GM19468 (cell line): ENCODE data around the gene DHRS2.
"Not testable (repeated sequence)": the region's sequence is repeated elsewhere in the genome, so short reads cannot be mapped to it uniquely, and the experiment has no call there.

Experiments used
- ATAC-seq: cut with Tn5 transposase; IDR thresholded peaks from one replicate; pipeline ENCODE4 v1.9.1; 2021; ENCODE audit warnings: mild to moderate bottlenecking, moderate library complexity, moderate number of reproducible peaks; ENCODE audit not compliant: unreplicated experiment; ENCODE audit errors: extremely low read depth

Gene DHRS2

DNA sequence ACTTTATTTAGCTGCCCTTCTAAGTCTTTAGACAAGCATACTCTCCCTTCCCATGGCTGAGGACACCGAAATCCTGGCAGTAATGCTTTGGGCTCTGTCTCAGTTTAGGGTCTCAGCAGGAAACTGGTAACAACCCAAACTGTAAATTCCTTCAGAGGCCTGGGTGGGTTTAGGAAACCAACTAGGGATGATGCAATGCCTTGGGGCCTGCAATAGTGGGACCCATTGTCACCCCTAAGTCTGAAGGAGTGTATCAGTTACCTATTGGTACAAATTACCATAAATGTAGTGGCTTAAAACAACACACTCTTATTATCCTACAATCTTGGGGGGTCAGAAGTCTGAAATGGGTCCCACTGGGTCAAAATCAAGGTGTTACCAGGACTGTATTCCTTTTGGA lies 36.0 kb downstream of the DHRS2 start:
- no peak for ATAC-seq

- no peak for ATAC-seq
Measured at GRCh38 chr14:23675337-23675736, 39.2 kb downstream of the DHRS2 start.

DNA sequence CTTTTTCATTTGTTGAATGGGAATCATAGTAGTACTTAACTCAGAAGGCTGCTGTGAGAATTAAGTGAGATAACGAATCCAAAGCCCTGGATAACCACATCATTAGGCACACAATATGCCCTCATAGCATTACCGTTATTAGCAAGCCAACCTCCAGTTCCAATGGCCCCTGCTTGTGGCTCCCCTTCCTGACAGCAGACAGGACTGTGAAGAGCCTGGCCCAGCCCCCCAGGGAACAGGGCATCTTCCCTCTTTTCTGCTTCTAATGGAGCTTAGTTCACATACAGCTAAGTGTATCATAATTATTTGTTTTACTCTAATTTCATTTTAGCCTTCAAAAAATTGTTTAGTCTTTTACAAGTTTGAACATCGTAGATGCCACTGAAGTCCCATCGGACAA lies 39.7 kb downstream of the DHRS2 start:
- ATAC-seq, result no peak

- ATAC-seq, result no peak
Measured at GRCh38 chr14:23681337-23681736, 45.2 kb downstream of the DHRS2 start.

DNA sequence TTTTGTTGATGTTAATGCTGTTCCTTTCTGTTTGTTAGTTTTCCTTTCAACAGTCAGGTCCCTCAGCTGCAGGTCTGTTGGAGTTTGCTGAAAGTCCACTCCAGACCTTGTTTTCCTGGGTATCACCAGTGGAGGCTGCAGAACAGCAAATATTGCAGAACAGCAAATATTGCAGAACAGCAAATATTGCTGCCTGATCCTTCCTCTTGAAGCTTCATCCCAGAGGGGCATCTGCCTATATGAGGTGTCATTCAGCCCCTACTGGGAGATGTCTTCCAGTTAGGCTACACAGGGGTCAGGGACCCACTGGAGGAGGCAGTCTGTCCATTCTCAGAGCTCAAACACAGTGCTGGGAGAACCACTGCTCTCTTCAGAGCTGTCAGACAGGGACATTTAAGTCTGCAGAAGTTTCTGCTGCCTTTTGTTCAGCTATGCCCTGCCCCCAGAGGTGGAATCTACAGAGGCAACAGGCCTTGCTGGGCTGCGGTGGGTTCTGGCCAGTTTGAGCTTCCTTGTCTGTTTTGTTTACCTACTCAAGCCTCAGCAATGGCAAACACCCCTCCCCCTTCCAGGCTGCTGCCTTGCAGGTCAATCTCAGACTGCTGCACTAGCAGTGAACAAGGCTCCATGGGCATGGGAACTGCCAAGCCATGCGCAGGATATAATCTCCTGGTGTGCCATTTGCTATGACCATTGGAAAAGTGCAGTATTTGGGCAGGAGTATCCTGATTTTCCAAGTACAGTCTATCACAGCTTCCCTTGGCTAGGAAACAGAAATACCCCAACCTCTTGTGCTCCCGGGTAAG lies 53.7 kb downstream of the DHRS2 start:
- ATAC-seq, result not testable (repeated sequence)

GRCh38 chr14:23692416-23692815 lies 56.3 kb downstream of the DHRS2 start:
- ATAC-seq, result no peak

DNA sequence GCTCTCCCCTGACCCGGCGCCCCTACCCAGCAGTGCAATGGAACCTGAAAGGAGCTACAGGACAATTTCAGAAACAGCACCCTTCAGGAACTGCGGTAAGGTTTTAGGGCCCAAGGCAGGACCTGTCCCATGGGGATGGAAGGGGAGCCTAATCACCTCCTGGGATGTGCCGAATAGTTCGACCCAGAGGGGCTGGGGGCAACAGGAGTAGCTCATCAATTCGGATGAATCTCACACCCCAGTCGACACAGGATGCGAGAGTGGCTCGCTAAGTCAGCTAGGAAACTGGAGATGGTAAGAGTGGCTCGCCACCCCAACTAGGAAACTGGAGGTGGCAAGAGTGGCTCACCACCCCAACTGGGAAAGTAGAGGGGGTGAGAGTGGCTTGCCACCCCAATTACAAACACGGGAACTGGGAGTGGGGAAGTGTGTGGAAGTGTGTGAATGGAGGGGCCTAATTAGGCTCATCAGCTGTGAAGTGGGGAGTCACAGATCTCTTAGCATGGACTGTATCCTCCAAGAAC lies 57.1 kb downstream of the DHRS2 start:
- no peak for ATAC-seq

GRCh38 chr14:23694085-23694948 lies 58.2 kb downstream of the DHRS2 start:
- no peak for ATAC-seq
